Body of pancreas (tissue), 4 donors: Measurements from ENCODE around the gene HOXB2. TPM values are rescaled to one million over a fixed set of nuclear protein-coding genes. Genes with fewer than 3 reads are reported as not detected.

Experiments used
- ATAC-seq: fragments of 150-250 bp; one replicate; pipeline ENCODE4 v1.9.1; 2016
- DNase-seq, 4 donors: peaks; one replicate each; pipeline ENCODE4 v3.0.0-alpha.2; 2019
- H3K27ac ChIP-seq, 4 donors: fragments of 200-600 bp; sonication (generic); 1 replicate in 3 of 4; 2 replicates in 1 of 4; pipeline versions ENCODE4 v1.5.1 to v1.6.1; 2016 to 2019; ENCODE audit warnings: mild to moderate bottlenecking in 1 of 4, mixed read lengths in 1 of 4, moderate library complexity in 1 of 4
- H3K27me3 ChIP-seq, 2 donors: fragments of 200-600 bp; sonication (generic); one replicate each; pipeline ENCODE4 v1.6.0; 2016; ENCODE audit warnings: mild to moderate bottlenecking in 1 of 2
- H3K36me3 ChIP-seq, 2 donors: fragments of 200-600 bp; sonication (generic); replicated peaks in 1 of 2; 2 replicates each; pipeline ENCODE4 v1.5.1; 2016; ENCODE audit warnings: low read depth in 2 of 2; ENCODE audit not compliant: insufficient read depth in 1 of 2
- H3K4me1 ChIP-seq: fragments of 200-600 bp; sonication (generic); one replicate; pipeline ENCODE4 v1.6.0; 2016
- H3K4me3 ChIP-seq, 2 donors: fragments of 200-600 bp; sonication (generic); 1 replicate in 1 of 2; 2 replicates in 1 of 2; pipeline ENCODE4 v1.5.1; 2016 to 2019
- H3K9me3 ChIP-seq, 3 donors: fragments of 200-600 bp; sonication (generic); 1 replicate in 2 of 3; 2 replicates in 1 of 3; pipeline ENCODE4 v1.5.1; 2016
- CTCF ChIP-seq, 7 experiments: fragments of 450-650 bp in 4 of 7; fragments of 200-600 bp in 3 of 7; sonication (generic) in 3 of 7; IDR thresholded peaks; one replicate each; pipeline ENCODE4 v1.5.1; 2016 to 2019; ENCODE audit warnings: antibody characterized with exemption in 7 of 7
- POLR2A ChIP-seq, 3 donors: fragments of 450-650 bp; IDR thresholded peaks; one replicate each; pipeline ENCODE4 v1.6.1; 2016; ENCODE audit warnings: antibody characterized with exemption in 3 of 3, mild to moderate bottlenecking in 2 of 3
- WGBS, 2 donors: methylation state at CpG; one replicate each; pipeline ENCODE4 v1.1.5; 2017; 5-methylcytosine and 5-hydroxymethylcytosine counted together
- intact Hi-C: fragments of 100-400 bp; cut with DNase I; formaldehyde crosslinking; loops from one replicate; pipeline ENCODE4 v1.15.1; 2023
- total RNA-seq, 2 donors: library from RNA; depleted of rRNA; stranded (reverse); fragments of >200 nt; gene quantifications; one replicate each; pipeline ENCODE4 v1.1.0, GENCODE V29; 2016

Gene HOXB2
- total RNA-seq, 2 donors from 2014 or later = 13.7 to 32.3 TPM

- TF ChIP-seq CTCF (IDR thresholded peaks at IDR 0.05) (no peak), POLR2A (IDR thresholded peaks at IDR 0.05) (no peak)
- Histone ChIP-seq H3K4me3 (no peak overlapping the region), H3K27ac (peak overlapping the region in 1 of 4 donors; percentile 16), H3K9me3 (no peaks in the 10 kb centered on the region), H3K4me1 (peaks cover 22% of the 10 kb centered on the region), H3K27me3 (peaks cover 0 to 20% of the 10 kb centered on the region in 2 donors), H3K36me3 (no peaks in the 10 kb centered on the region)
- no peak for DNase-seq
- intact Hi-C loops = no loop called here
- ATAC-seq = no peak
- 49 to 55% methylated on average over 13 of the region's 13 CpGs for whole genome bisulfite sequencing, 2 donors
Measured at GRCh38 chr17:48558057-48558830, 13.3 kb upstream of the HOXB2 start.

GRCh38 chr17:48556576-48557401, 11.9 kb upstream of the HOXB2 start:
- Histone ChIP-seq H3K27ac (peak overlapping the region in 1 of 4 donors; percentile 11), H3K36me3 (no peaks in the 10 kb centered on the region), H3K4me3 (no peak overlapping the region), H3K27me3 (peaks cover 0 to 21% of the 10 kb centered on the region in 2 donors), H3K4me1 (peaks cover 14% of the 10 kb centered on the region), H3K9me3 (no peaks in the 10 kb centered on the region)
- intact Hi-C loops = no loop called here
- DNase-seq (no peak), ATAC-seq (no peak)
- WGBS, 2 donors = 65 to 69% methylated on average over 7 of the region's 7 CpGs
- no peak for TF ChIP-seq CTCF (IDR thresholded peaks at IDR 0.05)
- TF ChIP-seq POLR2A (IDR thresholded peaks at IDR 0.05) = no peak

GRCh38 chr17:48556229-48556575, 11.3 kb upstream of the HOXB2 start:
- Histone ChIP-seq H3K4me3 (no peak overlapping the region), H3K36me3 (no peaks in the 10 kb centered on the region), H3K9me3 (no peaks in the 10 kb centered on the region), H3K27me3 (peaks cover 0 to 21% of the 10 kb centered on the region in 2 donors), H3K4me1 (peaks cover 19% of the 10 kb centered on the region), H3K27ac (no peak overlapping the region)
- DNase-seq (no peak), ATAC-seq (no peak)
- TF ChIP-seq CTCF (IDR thresholded peaks at IDR 0.05) = no peak
- no peak for TF ChIP-seq POLR2A (IDR thresholded peaks at IDR 0.05)
- WGBS, 2 donors = 72 to 82% methylated on average over 5 of the region's 5 CpGs
- intact Hi-C loops = no loop called here

- TF ChIP-seq CTCF (IDR thresholded peaks at IDR 0.05) (peak in 1 of 7 experiments; percentile 23), POLR2A (IDR thresholded peaks at IDR 0.05) (no peak)
- no peak for DNase-seq
- Histone ChIP-seq H3K4me1 (peaks cover 26% of the 10 kb centered on the region), H3K36me3 (no peaks in the 10 kb centered on the region), H3K27ac (peak overlapping the region in 2 of 4 donors; percentile 41 to 55), H3K9me3 (no peaks in the 10 kb centered on the region), H3K4me3 (no peak overlapping the region), H3K27me3 (peaks cover 0 to 25% of the 10 kb centered on the region in 2 donors)
- 11 to 20% methylated on average over 22 to 32 of the region's 36 CpGs for WGBS, 2 donors
- intact Hi-C loops = no loop called here
- peak; percentile 24 for ATAC-seq
Measured at GRCh38 chr17:48555258-48556228, 10.6 kb upstream of the HOXB2 start.
